Stimulated activated CD8-positive, alpha-beta memory T cell treated with anti-CD3 and anti-CD28 coated beads, Interleukin-15, amount 100 ng/mL, for 48 hours (primary cell): ENCODE data around the gene HNRNPM.
"Not testable (repeated sequence)": the region's sequence is repeated elsewhere in the genome, so short reads cannot be mapped to it uniquely, and the experiment has no call there.

ENCODE experiments used
- DNase-seq, 2 donors: peaks; one replicate each; pipeline ENCODE4 v3.0.0-alpha.2; 2020; ENCODE audit warnings: low read depth in 2 of 2

HNRNPM gene

DNA sequence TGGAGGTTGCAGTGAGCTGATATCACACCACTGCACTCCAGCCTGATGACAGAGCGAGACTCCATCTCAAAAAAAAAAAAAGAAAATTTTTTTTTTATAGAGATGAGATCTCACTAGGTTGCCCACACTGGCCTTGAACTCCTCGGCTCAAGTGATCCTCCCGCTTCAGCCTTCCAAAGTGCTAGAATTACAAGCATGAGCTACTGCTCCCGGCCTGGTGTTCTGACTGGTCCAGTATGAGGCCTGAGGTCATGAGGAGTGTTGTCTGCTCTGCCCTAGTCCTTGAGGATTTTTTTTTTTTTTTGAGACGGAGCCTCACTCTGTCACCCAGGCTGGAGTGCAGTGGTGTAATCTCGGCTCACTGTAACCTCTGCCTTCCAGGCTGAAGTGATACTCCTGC is 19.4 kb upstream of the HNRNPM start:
- not testable (repeated sequence) for DNase-seq

DNA sequence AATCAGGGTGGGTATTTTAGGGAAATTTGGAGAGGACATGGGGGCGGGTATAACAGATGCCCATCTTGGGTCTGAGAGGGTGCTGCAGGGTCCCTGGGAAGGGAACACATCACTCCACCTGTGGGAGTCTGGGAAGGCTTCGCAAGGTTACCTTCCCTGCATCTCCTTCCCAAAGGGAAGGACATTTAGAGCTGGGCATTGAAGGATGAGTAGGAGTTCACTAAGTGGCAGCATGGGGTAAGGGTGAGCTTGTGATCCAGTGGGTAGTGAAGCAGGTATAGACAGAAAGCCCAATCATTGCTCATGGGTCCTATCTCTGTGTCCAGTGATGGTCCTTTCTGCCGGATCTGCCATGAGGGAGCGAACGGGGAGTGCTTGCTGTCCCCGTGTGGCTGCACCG is 18.5 kb upstream of the HNRNPM start:
- DNase-seq = no peak

DNA sequence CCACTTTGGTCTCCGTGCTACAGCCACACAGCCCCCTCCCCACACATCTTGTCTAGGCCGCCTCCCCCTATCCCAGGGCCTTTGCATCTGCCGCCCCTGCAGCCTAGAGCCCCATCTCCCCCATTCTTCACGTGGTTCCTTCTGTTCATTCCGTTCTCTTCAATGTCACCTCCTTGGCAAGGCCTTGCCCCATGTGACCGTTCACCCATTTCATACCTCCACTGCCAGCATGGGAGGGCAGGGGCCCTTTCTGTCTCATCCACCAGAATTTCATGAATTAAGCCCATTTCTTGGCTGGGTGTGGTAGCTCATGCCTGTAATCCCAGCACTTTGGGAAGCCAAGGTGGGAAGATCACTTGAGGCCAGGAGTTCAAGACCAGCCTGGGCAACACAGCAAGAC is 15.7 kb upstream of the HNRNPM start:
- no peak for DNase-seq

DNA sequence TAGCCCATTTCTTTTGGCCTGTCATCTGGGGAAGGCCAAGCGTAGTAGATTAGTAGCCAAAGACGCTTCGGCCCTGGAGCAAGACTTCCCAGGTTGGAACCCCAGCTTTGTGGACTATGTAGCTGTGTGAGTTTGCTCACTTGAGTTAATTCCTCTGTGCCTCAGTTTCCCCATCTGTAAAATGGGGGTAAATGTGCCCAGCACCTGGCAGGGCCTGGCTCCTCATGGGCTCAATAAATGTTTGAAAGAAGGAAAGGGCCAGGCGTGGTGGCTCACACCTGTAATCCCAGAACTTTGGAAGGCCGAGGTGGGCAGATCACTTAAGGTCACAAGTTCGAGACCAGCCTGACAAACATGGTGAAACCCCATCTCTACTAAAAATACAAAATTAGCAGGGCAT is 14.9 kb upstream of the HNRNPM start:
- DNase-seq = no peak

DNA sequence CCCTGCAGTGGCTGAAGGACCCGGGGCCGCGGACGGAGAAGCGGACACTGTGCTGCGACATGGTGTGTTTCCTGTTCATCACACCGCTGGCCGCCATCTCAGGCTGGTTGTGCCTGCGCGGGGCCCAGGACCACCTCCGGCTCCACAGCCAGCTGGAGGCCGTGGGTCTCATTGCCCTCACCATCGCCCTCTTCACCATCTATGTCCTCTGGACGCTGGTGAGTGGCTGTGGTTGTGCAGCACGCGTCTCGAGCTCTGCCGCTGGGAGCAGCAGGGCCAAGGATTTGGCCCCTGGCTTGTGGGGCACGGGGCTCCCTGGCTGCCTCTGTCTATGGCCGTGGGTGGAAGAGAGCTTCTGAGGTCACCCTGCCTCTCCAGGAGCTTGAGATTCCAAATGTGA is 14.1 kb upstream of the HNRNPM start:
- DNase-seq = no peak

DNA sequence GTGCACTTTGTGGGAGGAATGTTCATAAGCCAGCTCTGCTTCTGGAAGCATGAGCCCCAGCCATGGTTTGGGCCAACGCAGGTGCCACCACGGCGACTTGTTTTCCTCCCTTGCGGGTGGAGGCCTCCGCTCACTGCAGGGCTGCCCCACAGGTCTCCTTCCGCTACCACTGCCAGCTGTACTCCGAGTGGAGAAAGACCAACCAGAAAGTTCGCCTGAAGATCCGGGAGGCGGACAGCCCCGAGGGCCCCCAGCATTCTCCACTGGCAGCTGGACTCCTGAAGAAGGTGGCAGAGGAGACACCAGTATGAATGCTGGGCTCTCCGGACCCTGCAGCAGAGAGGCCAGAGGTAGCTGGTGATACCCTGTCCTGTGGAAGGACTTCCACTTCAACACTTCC is 6.5 kb upstream of the HNRNPM start:
- no peak for DNase-seq

DNA sequence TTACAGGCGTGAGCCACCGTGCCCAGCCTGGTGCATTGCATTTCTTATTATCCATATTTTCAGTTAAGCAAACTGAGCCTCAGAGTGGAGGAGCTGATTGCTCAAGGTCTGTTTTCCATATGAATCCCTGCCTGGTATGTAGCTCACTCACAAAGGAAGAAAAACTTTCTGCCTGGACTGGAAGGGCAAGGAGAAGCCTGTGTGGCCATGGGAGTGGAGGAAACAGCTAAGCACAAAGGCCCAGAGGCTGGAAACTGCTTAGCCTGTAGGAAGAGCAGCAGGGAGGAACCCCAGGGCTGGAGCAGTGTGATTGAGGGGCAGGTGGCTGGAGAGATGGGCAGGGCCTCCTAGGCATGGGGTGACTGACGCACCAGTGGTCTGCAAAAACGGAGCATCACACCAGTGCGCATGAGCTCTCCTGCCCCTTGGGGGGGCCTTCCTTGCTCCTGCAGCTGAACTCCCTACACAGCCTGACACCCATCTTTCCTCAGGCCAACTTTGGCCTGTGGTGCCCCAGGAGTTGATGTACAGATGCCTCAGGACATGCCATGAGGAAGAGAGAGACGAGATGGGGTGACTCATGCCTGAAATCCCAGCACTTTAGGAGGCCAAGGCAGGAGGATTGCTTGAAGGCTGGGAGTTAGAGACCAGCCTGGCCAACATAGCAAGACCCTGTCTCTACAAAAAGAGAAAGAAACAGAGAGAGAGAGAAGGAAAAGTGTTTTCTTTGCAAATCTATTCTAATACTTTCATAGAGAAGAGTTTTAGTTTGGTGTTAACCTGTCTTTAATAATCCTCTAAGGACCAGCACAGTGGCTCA is 2.8 kb upstream of the HNRNPM start:
- no peak for DNase-seq

DNA sequence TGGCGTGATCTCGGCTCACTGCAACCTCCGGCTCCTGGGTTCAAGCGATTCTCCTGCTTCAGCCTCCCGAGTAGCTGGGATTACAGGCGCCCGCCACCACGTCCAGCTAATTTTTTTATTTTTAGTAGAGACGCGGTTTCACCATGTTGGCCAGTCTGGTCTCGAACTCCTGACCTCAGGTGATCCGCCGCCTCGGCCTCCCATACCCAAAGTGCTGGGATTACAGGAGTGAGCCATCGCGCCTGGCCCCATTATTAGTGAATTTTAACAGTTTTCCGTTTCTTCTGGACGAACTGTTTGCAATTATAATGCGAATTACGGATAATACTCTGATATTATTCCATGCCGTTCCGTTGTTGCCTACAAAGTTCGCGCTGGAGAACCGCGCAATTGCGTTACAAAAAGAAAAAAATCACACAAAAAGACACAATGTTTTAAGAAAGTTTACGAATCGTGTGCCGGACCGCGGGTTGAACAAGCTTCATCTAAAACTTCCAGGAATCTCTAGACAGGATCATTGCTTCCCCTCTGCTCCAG is 567 bp upstream of the HNRNPM start:
- DNase-seq = not testable (repeated sequence)

DNA sequence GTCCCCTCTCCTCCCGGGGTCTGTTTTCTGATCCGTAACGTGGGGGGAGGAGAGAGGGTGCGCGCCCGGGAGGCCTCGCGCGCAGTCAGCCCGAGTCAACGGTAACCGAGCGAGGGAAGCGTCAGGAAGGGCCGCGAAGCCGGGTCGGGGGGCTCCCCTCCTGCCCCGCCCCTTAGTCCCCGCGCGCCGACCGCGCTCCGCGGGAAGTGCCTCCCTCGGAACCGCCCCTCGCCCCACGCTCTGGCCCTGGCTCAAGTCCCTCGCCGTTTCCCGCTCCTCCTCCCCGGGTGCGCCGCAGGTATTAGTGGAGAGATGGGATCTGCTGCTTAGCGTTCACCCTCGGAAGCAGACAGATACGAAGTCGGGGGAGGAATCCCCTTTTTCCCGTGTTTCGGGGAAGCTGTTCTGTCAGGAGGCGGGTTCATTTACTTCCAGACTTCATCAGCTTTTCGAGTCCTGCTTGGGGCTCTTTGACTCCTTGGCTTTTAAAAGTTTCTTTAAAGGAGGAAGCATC is 770 bp downstream of the HNRNPM start:
- peak; percentile 26 to 35 for DNase-seq

DNA sequence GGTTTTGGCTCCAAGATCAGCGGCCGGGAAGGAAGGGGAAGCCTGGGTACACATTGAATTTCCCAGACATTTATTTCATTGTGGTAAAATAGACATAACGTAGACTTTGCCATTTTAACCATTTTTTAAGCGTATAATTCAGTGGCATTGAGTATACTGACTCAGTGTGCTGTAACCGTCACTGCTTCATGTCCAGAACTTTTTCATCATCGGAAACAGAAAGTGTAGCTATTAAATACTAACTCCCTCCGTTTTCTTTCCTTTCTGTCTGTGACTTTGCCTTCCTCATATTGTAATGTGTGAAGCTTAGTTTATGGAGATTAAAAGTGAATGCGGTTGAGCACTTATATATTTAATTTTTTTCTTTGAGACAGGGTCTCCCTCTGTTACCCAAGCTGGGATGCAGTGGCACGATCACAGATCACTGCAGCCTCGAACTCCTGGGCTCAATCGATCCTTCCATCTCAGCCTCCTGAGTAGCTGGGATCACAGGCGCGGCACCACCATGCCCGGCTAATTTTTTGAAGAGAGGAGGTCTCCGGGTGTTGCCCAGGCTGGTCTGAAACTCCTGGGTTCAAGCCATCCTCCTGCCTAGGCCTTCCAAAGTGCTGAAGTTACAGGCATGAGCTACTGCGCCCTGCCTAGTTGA is 1.4 kb downstream of the HNRNPM start:
- DNase-seq = no peak

DNA sequence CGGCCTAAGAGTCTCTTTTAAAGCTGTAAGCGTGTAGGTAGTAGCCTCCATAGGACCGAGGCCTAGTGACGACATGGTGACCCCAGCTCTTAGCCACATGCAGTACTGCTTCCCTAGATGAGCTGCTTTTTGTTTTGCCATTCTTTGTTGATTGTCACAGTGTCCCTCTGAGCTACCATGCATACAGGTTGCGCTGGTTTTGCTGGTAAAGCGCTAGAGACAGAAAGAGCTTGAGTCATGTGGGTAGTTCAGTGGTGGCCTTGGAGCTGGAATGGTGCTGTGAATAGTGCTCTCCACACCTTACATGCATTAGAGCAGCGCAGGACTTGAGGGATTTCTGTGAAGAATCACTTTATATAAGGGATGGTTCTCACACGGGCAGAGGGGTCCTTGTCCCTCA is 5.1 kb downstream of the HNRNPM start:
- no peak for DNase-seq

DNA sequence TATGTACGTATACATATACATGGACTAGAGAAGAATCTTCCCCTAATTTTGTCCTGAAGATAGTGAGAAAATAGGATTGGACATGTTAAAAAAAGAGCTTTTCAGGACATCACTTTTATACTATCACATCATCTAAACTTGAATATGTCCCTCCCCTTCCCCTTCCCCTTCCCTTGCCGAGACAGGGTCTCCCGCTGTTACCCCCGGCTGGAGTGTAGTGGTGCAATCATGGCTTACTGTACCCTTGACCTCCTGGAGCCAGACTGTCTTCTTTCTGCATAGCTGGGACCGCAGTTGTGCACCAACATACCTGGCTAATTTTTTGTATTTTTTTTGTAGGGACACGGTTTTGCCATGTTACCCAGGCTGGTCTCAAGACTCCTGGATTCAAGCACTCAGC is 6.6 kb downstream of the HNRNPM start:
- DNase-seq = no peak

DNA sequence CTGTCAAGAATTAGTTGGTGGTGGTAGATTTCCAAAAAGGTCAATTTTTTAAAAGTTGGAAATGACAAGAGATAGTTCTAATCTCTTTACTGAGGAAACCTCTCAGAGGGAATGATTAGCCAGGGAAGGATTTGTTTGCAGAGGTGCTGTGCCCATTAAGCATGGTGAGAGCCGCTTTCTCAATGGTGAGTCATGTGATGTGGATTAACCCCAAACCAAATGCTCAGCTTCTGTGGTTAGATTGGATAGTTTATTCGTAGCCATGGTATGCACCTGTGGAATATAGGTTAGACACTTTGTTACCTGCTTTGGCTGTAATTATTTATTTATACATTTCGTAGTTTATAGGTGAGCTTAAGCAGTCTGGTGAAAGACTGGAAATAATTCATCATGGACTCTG is 7.1 kb downstream of the HNRNPM start:
- no peak for DNase-seq

DNA sequence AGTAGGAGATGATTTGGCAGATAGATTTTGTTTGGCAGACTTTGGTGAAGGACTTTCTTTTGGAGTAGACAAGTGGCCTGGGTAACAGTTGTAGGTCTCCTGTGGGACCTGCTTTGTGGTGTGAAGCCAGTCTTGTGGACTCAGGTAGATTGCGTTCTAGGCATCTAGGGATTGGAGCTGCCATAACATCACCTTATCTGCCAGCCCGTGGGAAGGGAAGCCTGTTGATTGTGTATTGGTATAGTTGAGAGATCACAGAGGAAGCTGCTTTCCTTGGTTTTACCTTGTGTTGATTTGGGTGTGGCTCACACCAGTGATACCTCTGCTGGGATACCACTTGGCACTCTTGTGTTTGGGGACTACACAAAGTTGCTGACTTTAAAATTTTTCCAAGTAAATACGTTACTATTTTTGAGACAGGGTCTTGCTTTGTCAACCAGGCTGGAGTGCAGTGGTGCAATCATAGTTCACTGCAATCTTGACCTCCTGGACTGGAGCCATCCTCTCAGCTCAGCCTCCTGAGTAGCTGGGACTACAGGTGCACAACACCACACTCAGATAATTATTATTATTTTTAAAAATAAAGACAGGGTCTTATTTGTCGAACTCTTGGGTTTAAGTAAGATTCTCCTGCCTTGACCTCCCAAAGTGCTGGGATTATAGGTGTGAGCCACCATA is 7.8 kb downstream of the HNRNPM start:
- no peak for DNase-seq

DNA sequence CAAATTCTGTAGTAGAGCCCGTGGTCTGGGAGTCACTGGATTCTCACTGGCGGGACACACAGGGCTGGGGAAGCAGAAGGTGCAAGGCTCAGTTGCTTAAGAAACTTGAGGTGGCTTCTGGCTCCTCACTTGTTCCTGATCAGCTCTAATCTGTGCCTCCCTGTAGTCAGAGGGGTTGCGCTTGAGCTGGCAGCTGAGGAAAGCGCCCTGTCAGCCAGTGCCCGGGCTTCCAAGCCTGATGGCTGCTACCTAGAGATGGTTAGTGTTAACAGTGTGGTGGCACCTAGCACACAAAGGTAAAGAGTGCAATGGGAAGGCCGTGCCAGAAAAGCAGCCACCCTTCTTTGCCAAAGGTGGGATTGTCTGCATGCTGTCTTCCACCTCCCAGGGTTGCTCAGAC is 8.8 kb downstream of the HNRNPM start:
- DNase-seq = no peak

DNA sequence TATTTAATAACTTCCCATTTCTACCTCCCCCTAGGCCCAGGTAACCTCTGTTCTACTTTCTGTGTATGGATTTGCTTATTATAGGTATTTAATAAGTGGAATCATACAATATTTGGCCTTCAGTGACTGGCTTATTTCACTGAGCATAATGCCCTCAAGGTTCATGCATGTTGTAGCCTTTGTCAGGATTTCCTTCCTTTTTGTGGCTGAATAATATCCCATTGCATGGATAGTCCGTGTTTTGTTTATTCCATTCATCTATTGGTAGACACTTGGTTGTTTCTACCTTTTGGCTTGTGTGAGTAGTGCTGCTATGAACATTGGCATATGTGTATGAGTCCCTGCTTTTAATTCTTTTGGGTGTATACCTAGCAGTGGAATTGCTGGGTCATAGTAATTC is 9.4 kb downstream of the HNRNPM start:
- DNase-seq = no peak

DNA sequence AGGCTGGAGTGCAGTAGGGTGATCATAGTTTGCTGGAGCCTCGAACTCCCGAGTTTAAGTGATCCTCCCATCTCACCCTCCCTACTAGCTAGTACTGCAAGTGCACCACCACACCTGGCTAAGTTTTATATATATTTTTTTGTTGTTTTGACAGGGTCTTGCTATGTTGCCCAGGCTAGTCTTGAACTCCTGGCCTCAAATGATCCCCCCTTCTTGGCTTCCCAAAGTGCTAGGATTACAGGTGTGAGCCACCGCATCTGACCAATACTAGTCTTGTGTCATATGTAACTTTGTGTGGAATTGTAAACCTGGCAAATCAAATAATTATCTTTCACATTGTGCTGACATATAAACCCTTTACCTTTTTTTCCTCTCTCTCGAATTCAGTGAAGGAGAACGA is 10.2 kb downstream of the HNRNPM start:
- no peak for DNase-seq

DNA sequence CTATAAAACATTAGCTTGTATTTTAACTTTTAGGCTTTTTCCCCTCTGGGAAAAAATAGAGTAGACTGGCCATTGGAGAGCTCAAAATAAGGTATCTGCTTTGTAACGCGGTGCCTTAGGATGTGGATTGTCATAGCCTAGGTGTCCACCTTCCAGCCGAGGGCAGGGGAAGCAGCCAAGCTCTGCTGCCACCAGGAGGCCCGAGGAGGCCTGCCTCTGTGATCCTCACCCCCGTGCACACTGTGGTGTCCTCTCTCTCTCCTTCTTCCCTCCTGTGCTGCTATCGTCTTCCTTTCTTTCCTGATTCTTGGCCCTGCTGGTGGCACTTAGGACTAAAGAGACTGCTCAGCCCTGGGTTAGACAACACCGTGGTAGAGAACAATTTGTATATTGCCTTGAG is 11.3 kb downstream of the HNRNPM start:
- no peak for DNase-seq

DNA sequence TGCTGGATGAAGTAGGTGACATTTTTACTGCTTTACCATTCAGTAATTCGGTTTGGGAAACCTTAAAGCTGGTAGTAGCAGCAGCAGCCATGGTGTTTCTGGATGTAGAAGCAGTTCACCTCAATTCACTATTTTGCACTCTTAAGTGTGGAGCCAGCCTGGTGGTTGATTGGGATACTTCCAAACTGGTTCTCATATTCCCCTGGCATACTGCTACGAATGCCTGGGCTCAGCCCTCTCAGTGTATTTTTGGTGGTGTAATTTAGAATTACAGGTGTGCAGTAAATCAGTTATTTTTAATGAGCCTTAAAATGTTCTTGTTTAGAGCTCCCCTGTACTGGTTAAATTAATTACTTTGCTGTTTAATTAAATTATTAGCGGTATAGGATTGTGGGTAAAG is 12.4 kb downstream of the HNRNPM start:
- no peak for DNase-seq

DNA sequence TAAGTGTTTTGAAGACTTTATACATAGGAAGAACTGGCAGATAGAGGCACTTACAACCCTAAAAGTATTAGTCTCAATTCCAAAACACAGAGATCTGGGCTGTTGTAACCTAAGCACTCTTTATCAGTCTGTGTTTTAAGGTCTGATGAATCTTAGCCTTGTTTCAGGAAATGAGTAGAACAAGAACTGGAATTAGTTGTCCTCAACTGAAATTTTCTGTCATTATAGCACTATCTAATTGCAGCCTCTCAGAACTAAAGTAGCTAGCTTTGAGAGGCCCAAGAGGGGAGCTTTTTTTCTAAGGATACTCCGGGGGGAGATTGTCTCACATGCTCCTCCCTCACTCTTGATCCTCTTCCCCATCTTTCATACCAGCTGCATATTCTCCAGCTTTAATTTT is 13.1 kb downstream of the HNRNPM start:
- no peak for DNase-seq

DNA sequence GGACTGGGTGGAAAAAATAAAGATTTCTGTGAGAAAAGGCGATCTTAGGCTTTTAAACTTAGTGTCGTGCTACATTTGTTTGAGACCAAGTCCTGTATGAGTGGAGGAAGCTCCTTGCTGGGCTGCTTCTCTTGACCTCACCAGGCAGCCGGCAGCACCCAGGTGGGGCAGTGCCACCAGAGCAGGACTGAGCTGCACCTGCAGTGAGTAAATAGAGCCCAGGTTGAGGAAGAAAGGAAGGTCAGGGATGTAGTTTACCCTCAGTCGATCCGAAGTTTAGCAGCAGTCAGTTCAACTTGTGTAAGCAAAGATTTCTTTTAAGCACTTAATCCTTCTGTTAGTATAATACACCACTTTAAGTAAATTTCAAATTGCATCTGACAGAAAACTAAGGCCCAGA is 13.6 kb downstream of the HNRNPM start:
- DNase-seq = no peak

DNA sequence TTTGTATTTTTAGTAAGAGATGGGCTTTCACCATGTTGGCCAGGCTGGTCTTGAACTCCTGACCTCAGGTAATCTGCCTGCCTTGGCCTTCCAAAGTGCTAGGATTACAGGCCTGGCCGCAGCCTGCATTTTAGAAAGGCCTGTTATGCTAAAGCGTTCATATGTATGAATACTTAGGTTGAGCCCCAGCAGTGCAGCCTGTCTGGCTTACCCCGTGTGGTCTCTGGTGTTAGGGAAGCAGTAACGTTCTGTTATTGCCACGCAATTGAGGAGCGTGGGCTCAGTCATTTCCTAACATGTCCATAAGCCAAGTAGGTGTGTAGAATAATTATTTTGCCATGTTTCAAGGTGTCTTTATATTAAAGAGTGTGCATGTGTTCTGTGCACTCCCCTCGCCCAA is 14.3 kb downstream of the HNRNPM start:
- DNase-seq = no peak
